ENCODE data around the gene PSENEN.

- TF ChIP-seq CTCF (IDR thresholded peaks at IDR 0.05; ENCODE audit: poor library complexity) (no peak), EZH2 (IDR thresholded peaks at IDR 0.05; ENCODE audit: borderline replicate concordance) (no peak), EZH2phosphoT487 (IDR thresholded peaks at IDR 0.05; ENCODE audit: low read depth, severe bottlenecking, unreplicated experiment) (no peak)
These were observed 32.5 kb downstream of the PSENEN start for GRCh38 chr19:35777961-35778360.
